Naive thymus-derived CD4-positive, alpha-beta T cell (primary cell): Measurements from ENCODE around the gene PCBP2. TPM values are rescaled to one million over a fixed set of nuclear protein-coding genes. Genes with fewer than 3 reads are reported as not detected.
A peak's percentile ranks its signal among the peaks of the same experiment; 100 is the strongest.

Experiments
- ATAC-seq: fragments of 150-1000 bp; cut with Tn5 transposase; 2 replicates; pipeline ENCODE4 v1.10.0; 2021; ENCODE audit warnings: mild to moderate bottlenecking, moderate library complexity
- CTCF ChIA-PET: fragments of 350-600 bp; sonication (Branson Sonifier 250); formaldehyde crosslinking; loops from one replicate; lab custom pipeline; 2021; ENCODE audit warnings: antibody characterized with exemption; lab: Charles Lee
- POLR2A ChIA-PET: fragments of 350-600 bp; sonication (Branson Sonifier 250); formaldehyde crosslinking; loops from one replicate; lab custom pipeline; 2021; ENCODE audit warnings: antibody characterized with exemption, inconsistent platforms; lab: Charles Lee
- DNase-seq, 9 donors: peaks; one replicate each; pipeline versions ENCODE4 v3.0.0 to v3.0.0-alpha.2; 2020 to 2022; ENCODE audit warnings: mixed read lengths in 1 of 9
- H3K27ac ChIP-seq: one replicate; pipeline ENCODE4 v1.7.0; 2013; ENCODE audit warnings: mild to moderate bottlenecking, low read depth, low read length, moderate library complexity
- H3K27me3 ChIP-seq, 2 donors: one replicate each; pipeline ENCODE4 v1.7.0; 2013; ENCODE audit warnings: low read length in 2 of 2, mild to moderate bottlenecking in 2 of 2, moderate library complexity in 2 of 2; ENCODE audit not compliant: control insufficient read depth in 2 of 2, insufficient read depth in 2 of 2
- H3K36me3 ChIP-seq, 3 experiments: 1 replicate in 2 of 3; 2 replicates in 1 of 3; pipeline ENCODE4 v1.7.0; 2013; ENCODE audit warnings: low read length in 3 of 3, mild to moderate bottlenecking in 3 of 3, moderate library complexity in 1 of 3; ENCODE audit not compliant: insufficient read depth in 3 of 3, control insufficient read depth in 2 of 3
- H3K4me1 ChIP-seq, 2 donors: one replicate each; pipeline ENCODE4 v1.7.0; 2013; ENCODE audit warnings: low read length in 2 of 2, mild to moderate bottlenecking in 2 of 2, moderate library complexity in 1 of 2; ENCODE audit not compliant: control insufficient read depth in 2 of 2, insufficient read depth in 2 of 2
- H3K4me3 ChIP-seq: 2 replicates; pipeline ENCODE4 v1.7.0; 2013; ENCODE audit warnings: mild to moderate bottlenecking, low read length
- H3K9me3 ChIP-seq, 3 experiments: 1 replicate in 2 of 3; 2 replicates in 1 of 3; pipeline ENCODE4 v1.7.0; 2013; ENCODE audit warnings: low read length in 3 of 3; ENCODE audit not compliant: control insufficient read depth in 2 of 3
- H3K27ac Mint-ChIP-seq, 9 donors: one replicate each; pipeline ENCODE4 v1.8.0; 2020 to 2022; ENCODE audit warnings: mixed read lengths in 9 of 9, mild to moderate bottlenecking in 8 of 9, moderate library complexity in 5 of 9, inconsistent platforms in 2 of 9
- H3K27me3 Mint-ChIP-seq, 5 donors: one replicate each; pipeline ENCODE4 v1.8.0; 2021 to 2022; ENCODE audit warnings: mixed read lengths in 5 of 5, mild to moderate bottlenecking in 1 of 5
- H3K36me3 Mint-ChIP-seq, 5 donors: one replicate each; pipeline ENCODE4 v1.8.0; 2020 to 2022; ENCODE audit warnings: mixed read lengths in 5 of 5, mild to moderate bottlenecking in 3 of 5, inconsistent platforms in 1 of 5
- H3K4me1 Mint-ChIP-seq, 7 donors: one replicate each; pipeline ENCODE4 v1.8.0; 2020 to 2022; ENCODE audit warnings: mixed read lengths in 7 of 7, mild to moderate bottlenecking in 3 of 7, inconsistent platforms in 1 of 7
- H3K4me3 Mint-ChIP-seq, 10 donors: one replicate each; pipeline ENCODE4 v1.8.0; 2020 to 2022; ENCODE audit warnings: mild to moderate bottlenecking in 10 of 10, mixed read lengths in 10 of 10, moderate library complexity in 6 of 10, inconsistent platforms in 2 of 10
- H3K9me3 Mint-ChIP-seq, 11 donors: one replicate each; pipeline ENCODE4 v1.8.0; 2020 to 2022; ENCODE audit warnings: mixed read lengths in 11 of 11, mild to moderate bottlenecking in 4 of 11, inconsistent platforms in 1 of 11, moderate library complexity in 1 of 11
- intact Hi-C, 2 donors: fragments of 100-400 bp; cut with micrococcal nuclease; formaldehyde crosslinking; loops; one replicate each; pipeline ENCODE4 v1.15.1; 2023
- polyA plus RNA-seq, 2 donors: library from polyadenylated mRNA; unstranded; fragments of 300-500 nt; fragmentation: Illumina TruSeq; gene quantifications; one replicate each; pipeline ENCODE4 v1.2.3, GENCODE V29; 2021
- total RNA-seq, 6 experiments: library from RNA in 5 of 6; stranded (reverse) in 5 of 6; gene quantifications; 1 replicate in 5 of 6; 2 replicates in 1 of 6; pipeline ENCODE4 v1.2.3 and lab custom pipeline; 2021 to 2026

The PCBP2 gene
- total and polyA plus RNA-seq, 7 experiments from 2014 or later = 148 to 1,110 (median 912) TPM

DNA sequence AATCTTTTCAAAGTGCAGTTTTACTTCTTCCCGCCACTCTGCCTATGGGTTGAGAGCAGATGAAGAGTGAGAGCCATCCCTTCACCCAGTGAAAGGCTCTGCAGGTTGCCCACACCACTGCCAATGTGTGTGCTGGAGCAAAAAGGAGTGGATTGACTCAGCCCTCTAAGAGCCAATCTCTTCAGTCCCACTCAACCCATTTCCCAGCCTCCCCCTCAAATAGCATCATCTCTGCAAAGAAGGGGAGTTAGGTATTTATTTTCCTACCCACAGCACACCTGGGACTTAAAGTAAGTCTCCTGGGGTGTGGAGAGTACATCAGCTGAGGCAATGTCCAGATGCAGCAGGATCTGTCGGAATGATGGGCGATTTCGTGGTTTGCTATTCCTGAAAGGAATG lies 32.1 kb downstream of the PCBP2 start:
- ATAC-seq (no peak), DNase-seq (no peak)
- Histone ChIP-seq H3K4me1 (no peaks in the 10 kb centered on the region), H3K9me3 (no peaks in the 10 kb centered on the region), H3K36me3 (peaks cover 8 to 82% (median 11%) of the 10 kb centered on the region in 3 experiments), H3K27me3 (no peaks in the 10 kb centered on the region), H3K27ac (no peak overlapping the region), H3K4me3 (no peak overlapping the region)
- H3K27me3 Mint-ChIP-seq = no peaks in the 10 kb centered on the region
- CTCF ChIA-PET = interaction anchor here (0.9 to 1.3 kb wide), 2 partner anchors 10 to 25 kb away, joined by 3 to 4 read pairs; no protein-coding TSS in a partner anchor
- H3K9me3 Mint-ChIP-seq = no peaks in the 10 kb centered on the region
- peaks cover 0 to 10% (median 7%) of the 10 kb centered on the region in 7 donors for H3K4me1 Mint-ChIP-seq
- peaks cover 0 to 28% (median 4%) of the 10 kb centered on the region in 5 donors for H3K36me3 Mint-ChIP-seq
- POLR2A ChIA-PET = interaction anchor here (0.6 to 5.4 kb wide), 3 partner anchors 11 to 31 kb away, joined by 3 to 47 read pairs (median 3); partner anchors contain the start of genes MAP3K12 and TARBP2
- H3K4me3 Mint-ChIP-seq = no peak overlapping the region
- peak overlapping the region in 5 of 9 donors; percentile 19 to 87 (median 51) for H3K27ac Mint-ChIP-seq
- intact Hi-C loops = no loop called here

DNA sequence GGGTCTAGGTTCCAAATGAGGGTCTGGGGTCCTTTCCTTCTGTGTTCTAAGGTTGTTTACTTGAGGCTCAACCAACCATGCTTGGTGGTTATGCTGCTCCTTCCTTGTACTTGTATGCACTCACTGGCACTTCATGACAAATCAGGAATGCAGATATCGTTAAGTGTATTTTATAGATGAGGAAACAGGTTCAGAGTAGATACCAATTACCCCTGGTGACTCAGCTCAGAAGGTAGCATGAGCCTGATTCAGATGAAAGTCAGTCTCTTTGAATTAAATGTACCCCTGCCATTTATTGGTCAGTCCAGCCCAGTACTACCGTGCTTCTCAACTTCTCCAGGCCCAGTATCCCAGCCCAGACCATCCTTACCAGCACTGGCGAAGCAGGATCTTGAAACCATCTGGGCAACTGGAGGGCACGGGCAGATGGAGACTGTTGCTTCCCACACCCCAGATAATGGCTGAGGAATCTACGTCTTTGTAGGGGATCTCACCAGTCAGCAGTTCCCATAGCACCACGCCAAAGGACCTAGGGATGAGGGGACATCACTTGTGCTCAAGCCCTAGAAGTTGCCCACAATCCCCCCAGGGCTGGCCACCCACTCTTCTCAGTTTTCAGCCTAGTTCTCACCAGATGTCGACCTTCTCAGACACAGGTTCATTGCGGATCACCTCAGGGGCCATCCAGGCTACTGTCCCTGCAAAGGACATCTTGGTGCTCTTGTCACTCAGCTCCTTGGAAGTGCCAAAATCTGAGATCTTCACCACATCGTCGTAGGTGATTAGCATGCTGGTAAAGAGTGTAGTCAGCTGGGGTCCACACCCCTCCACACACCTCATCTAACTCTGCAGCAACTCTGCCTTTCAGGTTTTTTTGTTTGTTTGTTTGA lies 33.0 kb downstream of the PCBP2 start:
- Histone ChIP-seq H3K27ac (no peak overlapping the region), H3K4me3 (no peak overlapping the region), H3K27me3 (no peaks in the 10 kb centered on the region), H3K36me3 (peaks cover 6 to 74% (median 7%) of the 10 kb centered on the region in 3 experiments), H3K9me3 (no peaks in the 10 kb centered on the region), H3K4me1 (no peaks in the 10 kb centered on the region)
- intact Hi-C loops = no loop called here
- Mint-ChIP-seq H3K9me3 (no peaks in the 10 kb centered on the region), H3K27ac (peak overlapping the region in 6 of 9 donors; percentile 13 to 76 (median 38)), H3K4me1 (peaks cover 0 to 10% (median 4%) of the 10 kb centered on the region in 7 donors), H3K27me3 (no peaks in the 10 kb centered on the region), H3K36me3 (peaks cover 0 to 27% (median 4%) of the 10 kb centered on the region in 5 donors), H3K4me3 (no peak overlapping the region)
- ChIA-PET CTCF (no interaction called here), POLR2A (interaction anchor here (0.6 to 0.7 kb wide), 2 partner anchors 12 to 14 kb away, joined by 3 to 4 read pairs; partner anchors contain the start of gene MAP3K12)
- DNase-seq = no peak
- ATAC-seq = no peak

DNA sequence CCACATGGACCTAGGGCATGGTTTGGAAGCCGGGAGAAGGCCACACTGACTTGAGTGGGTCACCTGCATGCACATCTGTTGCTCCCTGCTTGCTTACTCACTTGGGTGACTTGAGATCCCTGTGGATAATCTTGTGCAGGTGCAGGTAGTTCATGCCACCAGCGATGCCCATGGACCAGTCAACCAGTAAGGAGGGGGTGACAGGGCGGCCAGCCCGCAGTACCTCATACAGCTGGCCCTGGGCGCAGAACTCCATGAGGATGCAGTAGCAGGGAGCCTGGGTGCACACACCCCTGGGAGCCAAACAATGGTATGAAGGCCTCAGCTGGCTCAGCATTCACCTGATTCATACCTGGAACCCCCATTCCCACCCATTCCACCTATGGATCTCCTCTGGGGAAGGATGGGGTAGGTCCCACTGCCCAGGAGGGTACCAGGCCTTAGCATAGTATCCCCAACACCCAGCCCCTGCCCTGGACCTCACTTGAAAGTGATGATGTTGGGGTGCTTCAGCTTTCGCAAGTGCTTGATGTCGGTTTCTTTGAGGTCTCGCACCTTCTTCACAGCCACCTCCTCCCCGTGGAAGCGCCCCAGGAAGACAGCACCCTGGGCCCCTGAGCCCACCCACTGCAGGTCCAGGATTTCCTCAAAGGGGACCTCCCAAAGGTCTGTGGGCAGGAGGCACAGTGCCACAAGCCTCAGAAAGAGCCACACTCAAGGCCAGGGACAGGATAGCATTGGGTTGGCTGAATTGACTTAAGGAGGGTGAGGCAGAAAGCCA lies 34.2 kb downstream of the PCBP2 start:
- H3K4me1 ChIP-seq = no peaks in the 10 kb centered on the region
- no peaks in the 10 kb centered on the region for H3K9me3 ChIP-seq
- no peak overlapping the region for H3K27ac ChIP-seq
- H3K27ac Mint-ChIP-seq = peak overlapping the region in 5 of 9 donors; percentile 36 to 74 (median 52)
- H3K4me3 ChIP-seq = no peak overlapping the region
- no peak for ATAC-seq
- ChIA-PET CTCF (interaction anchor here (0.6 kb wide), 1 partner anchor 47 kb away, joined by 3 read pairs; no protein-coding TSS in a partner anchor), POLR2A (interaction anchor here (0.5 to 2.4 kb wide), 3 partner anchors 8 to 1496 kb away, joined by 3 to 7 read pairs (median 3); partner anchors contain the start of gene TARBP2)
- peaks cover 0 to 26% (median 4%) of the 10 kb centered on the region in 5 donors for H3K36me3 Mint-ChIP-seq
- peaks cover 0 to 10% (median 4%) of the 10 kb centered on the region in 7 donors for H3K4me1 Mint-ChIP-seq
- H3K36me3 ChIP-seq = peaks cover 0 to 62% (median 0%) of the 10 kb centered on the region in 3 experiments
- H3K4me3 Mint-ChIP-seq = no peak overlapping the region
- intact Hi-C loops = no loop called here
- no peaks in the 10 kb centered on the region for H3K9me3 Mint-ChIP-seq
- DNase-seq = no peak
- no peaks in the 10 kb centered on the region for H3K27me3 ChIP-seq
- H3K27me3 Mint-ChIP-seq = no peaks in the 10 kb centered on the region

DNA sequence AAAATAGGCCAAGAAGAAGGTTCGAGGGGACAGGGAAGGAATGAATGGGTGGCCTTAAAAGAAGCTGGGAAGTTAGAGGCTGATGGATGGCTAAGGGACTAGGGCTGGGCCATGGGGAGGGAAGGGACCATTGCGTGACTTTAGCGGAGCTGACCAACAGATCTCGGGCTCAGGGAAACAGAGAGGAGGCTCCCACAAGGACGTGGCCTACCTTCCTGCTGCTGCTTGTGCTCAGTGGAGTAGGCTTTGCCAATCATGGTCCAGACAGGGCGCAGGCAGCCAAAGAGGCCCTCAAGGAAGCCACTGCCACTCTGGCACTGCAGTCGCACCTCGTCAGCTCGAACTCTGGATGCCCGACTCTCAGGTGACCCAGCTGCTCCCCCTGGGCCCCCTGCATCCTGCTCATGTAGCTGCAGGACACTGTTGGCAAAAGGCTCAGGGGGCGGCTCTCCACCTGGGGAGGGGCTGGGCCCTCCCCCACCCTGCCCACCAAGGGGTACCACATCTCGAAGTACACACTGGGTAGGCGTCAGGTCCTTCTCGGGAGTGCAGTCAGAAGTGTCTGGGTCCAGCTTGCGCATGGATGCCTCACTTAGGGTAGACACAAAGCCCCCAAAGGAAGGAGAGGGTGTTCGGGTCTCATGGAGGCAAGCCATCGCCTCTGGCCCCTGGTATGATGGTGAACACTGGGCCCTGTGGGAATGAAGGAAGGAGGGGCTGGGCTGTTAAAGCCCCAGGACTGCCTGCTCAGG lies 35.0 kb downstream of the PCBP2 start:
- Mint-ChIP-seq H3K4me1 (peaks cover under 1 to 9% (median 4%) of the 10 kb centered on the region in 7 donors), H3K4me3 (no peak overlapping the region), H3K27ac (peak overlapping the region in 5 of 9 donors; percentile 36 to 60 (median 51)), H3K9me3 (no peaks in the 10 kb centered on the region), H3K27me3 (no peaks in the 10 kb centered on the region), H3K36me3 (peaks cover 0 to 23% (median 2%) of the 10 kb centered on the region in 5 donors)
- intact Hi-C loops = no loop called here
- H3K9me3 ChIP-seq = no peaks in the 10 kb centered on the region
- CTCF ChIA-PET = interaction anchor here (0.6 kb wide), 1 partner anchor 48 kb away, joined by 3 read pairs; no protein-coding TSS in a partner anchor
- DNase-seq (no peak), ATAC-seq (no peak)
- H3K27ac ChIP-seq = no peak overlapping the region
- POLR2A ChIA-PET = interaction anchor here (0.5 to 2.4 kb wide), 3 partner anchors 7 to 14 kb away, joined by 3 to 7 read pairs (median 4); partner anchors contain the start of gene TARBP2
- H3K36me3 ChIP-seq = peaks cover 0 to 55% (median 0%) of the 10 kb centered on the region in 3 experiments
- no peaks in the 10 kb centered on the region for H3K4me1 ChIP-seq
- no peaks in the 10 kb centered on the region for H3K27me3 ChIP-seq
- no peak overlapping the region for H3K4me3 ChIP-seq

DNA sequence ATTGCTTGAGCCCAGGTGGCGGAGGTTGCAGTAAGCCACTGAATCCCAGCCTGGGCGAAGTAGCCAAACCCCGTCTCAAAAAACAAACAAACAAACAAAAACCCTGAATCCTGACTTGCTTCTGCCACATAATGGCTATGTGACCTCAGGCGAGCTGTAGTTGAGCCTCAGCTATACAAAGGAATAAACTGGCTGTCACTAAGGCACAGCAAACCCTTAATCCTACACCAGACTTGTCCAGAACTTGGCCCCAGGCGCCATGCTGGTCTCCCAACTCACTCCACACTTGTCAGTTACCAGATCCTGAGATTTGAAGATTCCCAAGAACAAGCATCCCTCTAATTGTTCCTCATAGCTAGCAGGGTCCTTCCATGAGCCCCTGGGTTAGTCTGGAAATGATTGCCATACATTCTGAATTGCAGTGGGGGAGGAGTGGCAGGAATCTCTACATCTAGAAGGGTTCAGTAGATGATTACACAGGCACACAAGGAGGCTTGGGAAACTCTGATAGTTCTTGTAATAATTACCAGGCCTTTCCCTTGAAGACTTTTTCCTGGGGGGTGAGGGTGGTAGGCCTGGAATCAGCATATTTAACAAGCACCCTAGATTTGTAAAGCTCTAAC lies 37.5 kb downstream of the PCBP2 start:
- Mint-ChIP-seq H3K9me3 (peaks cover 0 to 2% (median 0%) of the 10 kb centered on the region in 11 donors), H3K36me3 (peaks cover 0 to 18% (median 0%) of the 10 kb centered on the region in 5 donors), H3K4me3 (no peak overlapping the region), H3K27ac (peak overlapping the region in 7 of 9 donors; percentile 1 to 69 (median 24)), H3K27me3 (no peaks in the 10 kb centered on the region), H3K4me1 (peaks cover 19 to 24% (median 23%) of the 10 kb centered on the region in 7 donors)
- ATAC-seq = no peak
- Histone ChIP-seq H3K27me3 (no peaks in the 10 kb centered on the region), H3K9me3 (no peaks in the 10 kb centered on the region), H3K27ac (no peak overlapping the region), H3K4me1 (peaks cover 9 to 12% of the 10 kb centered on the region in 2 donors), H3K4me3 (no peak overlapping the region), H3K36me3 (peaks cover 0 to 31% (median 0%) of the 10 kb centered on the region in 3 experiments)
- no peak for DNase-seq
- intact Hi-C loops = no loop called here
- POLR2A ChIA-PET = interaction anchor here (0.6 to 5.1 kb wide), 4 partner anchors 9 to 12 kb away, joined by 3 to 31 read pairs (median 8); partner anchors contain the start of gene TARBP2
- CTCF ChIA-PET = no interaction called here
